ENCODE data around the gene ACOT11.
"Not testable (repeated sequence)": the region's sequence is repeated elsewhere in the genome, so short reads cannot be mapped to it uniquely, and the experiment has no call there.

ACOT11 gene

DNA sequence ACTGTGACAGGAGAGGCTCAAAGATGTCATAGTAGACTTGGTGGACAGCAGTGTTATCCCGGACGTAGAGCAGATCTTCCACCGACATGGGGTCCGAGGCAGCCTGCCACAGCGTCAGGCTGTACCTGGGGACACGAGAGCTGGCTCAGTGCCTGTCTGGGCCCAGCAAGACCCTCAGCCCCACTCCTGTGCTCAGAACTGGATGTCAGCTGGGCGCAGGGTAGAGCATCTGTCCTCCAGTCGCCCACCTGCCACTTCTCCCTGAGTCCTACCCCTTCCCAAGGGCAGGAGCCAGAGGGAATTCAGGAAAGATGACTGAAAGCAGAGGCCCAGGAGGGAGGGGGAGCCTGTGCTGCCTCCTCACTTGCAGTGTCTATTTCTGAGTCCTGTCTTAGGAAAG, 63.6 kb downstream of the ACOT11 start:
- no peak for DNase-seq

GRCh38 chr1:54614024-54614423, 66.0 kb downstream of the ACOT11 start:
- no peak for DNase-seq

DNA sequence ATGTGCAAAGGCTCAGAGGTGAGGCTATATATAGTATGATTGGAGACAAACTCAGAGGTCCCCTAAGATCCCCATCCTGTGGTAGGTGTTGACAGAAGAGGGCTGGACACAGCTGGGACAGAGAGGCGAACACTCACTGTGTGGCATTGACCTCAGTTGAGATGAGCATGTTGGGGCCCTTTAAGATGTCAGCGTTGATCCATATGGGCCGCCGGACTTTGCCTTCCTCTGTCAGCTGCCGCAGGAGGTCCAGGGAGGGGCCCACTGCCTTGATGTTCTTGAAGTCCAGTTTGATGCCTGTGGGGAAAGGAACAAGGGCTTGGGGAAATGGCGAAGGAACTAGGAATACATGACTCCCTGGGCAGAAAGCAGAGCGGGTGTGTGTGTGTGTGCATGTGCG, 66.5 kb downstream of the ACOT11 start:
- no peak for DNase-seq

- DNase-seq = no peak
Measured at GRCh38 chr1:54615531-54616279, 67.7 kb downstream of the ACOT11 start.

DNA sequence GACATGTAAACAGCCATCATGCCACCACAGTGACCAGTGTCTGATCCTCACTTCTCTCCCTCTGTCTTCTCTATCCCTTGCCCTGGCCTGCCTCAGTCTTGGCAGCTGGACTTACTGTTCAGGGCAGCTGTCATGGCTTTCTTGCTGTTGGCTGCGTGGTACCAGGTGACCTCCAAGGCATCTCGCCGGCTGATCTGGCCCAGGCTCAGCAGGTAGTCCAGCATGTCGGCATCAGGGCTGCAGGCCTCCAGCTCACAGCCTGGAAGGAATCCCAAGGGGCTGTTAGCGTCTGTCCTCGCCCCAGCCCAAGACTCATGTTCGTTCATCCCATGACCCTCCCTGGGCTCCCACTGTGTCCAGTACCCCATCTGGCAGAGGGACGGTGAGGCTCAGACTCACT, 71.7 kb downstream of the ACOT11 start:
- no peak for DNase-seq

- no peak for DNase-seq
Measured at GRCh38 chr1:54623216-54624007, 75.4 kb downstream of the ACOT11 start, which contains the start of gene FAM151A. FAM151A (minus strand) TSS chr1:54623525; CDS start chr1:54623395, 130 bp downstream.

DNA sequence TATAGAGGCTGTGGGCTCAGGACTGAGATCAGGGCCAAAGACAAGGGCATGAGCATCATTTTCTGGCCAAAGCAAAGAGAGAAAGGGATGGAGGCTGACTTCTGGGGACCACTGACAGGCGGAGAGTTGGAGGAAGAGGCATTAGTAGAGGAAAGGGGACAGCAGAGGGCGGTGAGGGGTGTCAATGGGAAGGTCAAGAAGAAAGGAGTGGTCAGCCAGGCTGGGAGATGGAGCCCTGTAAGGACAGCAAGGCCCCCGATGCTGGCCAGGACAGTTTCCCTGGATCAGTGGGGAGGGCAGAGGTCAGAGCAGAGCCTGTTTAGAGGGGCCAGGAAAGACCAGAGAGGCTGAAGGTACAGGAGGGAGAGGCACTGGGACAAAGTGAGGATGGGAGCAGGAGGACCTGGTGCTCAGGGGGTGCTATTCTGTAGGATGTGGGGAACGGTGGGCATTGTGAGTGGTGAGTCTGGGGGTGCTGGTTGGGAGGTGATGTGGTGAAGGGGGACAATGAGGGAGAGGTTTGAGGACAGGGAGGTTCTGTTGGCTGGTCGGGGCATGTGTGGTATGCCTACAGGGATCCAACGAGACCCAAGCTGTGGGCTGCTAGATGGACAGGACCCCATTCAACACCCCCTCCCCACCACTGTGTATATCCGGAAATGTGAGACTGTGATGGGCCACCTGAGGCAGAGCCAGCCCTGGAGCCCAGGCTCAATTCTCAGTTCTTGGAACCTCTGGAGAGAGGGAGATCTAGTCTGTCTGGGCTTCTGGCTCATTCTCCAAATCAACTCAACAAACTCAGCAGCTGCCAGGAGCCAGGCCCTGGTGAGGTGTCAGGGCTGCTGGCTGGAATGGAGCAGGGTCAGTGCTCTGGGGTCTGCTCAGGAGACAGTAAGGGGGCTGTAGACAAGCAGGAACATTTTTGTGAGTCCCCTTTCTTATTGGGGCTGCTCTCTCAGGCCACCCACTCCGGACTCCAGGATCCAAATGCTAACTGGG, 76.7 kb downstream of the ACOT11 start:
- DNase-seq = no peak

DNA sequence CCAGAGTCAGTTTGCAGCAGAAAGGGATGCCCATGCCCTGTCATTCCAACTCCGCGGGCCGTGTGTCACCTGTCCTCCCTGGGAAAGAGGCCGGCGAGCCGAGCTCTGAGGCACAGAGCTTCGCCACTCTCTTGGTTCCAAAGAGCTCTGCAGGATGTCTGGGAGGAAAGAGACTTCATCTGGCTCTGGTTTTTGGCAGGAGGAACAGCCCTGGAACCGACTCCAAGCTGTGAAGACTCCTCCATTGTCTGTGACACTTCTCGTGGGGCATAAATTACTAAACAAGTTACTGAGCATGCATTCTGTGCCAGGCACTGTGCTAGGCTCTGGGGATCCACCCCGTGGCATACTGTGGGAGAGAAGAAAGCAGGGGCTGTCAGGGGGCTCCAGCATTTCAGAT, 79.2 kb downstream of the ACOT11 start:
- no peak for DNase-seq

DNA sequence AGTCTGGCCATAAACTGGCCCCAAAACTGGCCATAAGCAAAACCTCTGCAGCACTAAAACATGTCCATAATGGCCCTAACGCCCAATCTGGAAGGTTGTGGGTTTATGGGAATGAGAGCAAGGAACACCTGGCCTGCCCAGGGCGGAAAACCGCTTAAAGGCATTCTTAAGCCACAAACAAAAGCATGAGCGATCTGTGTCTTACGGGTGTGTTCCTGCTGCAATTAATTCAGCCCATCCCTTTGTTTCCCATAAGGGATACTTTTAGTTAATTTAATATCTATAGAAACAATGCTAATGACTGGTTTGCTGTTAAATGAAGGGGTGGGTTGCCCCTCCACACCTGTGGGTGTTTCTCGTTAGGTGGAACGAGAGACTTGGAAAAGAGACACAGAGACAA, 87.8 kb downstream of the ACOT11 start:
- not testable (repeated sequence) for DNase-seq

GRCh38 chr1:54636461-54637446, 88.7 kb downstream of the ACOT11 start:
- DNase-seq = not testable (repeated sequence)

- no peak for DNase-seq
Measured at GRCh38 chr1:54640361-54640760, 92.3 kb downstream of the ACOT11 start.

- DNase-seq = no peak
Measured at GRCh38 chr1:54640863-54641836, 93.1 kb downstream of the ACOT11 start, which contains the start of gene MROH7. MROH7 (plus strand) TSS chr1:54641786; CDS start chr1:54652927, 11,141 bp downstream.

- DNase-seq = no peak
Measured at GRCh38 chr1:54643736-54644135, 95.7 kb downstream of the ACOT11 start.

DNA sequence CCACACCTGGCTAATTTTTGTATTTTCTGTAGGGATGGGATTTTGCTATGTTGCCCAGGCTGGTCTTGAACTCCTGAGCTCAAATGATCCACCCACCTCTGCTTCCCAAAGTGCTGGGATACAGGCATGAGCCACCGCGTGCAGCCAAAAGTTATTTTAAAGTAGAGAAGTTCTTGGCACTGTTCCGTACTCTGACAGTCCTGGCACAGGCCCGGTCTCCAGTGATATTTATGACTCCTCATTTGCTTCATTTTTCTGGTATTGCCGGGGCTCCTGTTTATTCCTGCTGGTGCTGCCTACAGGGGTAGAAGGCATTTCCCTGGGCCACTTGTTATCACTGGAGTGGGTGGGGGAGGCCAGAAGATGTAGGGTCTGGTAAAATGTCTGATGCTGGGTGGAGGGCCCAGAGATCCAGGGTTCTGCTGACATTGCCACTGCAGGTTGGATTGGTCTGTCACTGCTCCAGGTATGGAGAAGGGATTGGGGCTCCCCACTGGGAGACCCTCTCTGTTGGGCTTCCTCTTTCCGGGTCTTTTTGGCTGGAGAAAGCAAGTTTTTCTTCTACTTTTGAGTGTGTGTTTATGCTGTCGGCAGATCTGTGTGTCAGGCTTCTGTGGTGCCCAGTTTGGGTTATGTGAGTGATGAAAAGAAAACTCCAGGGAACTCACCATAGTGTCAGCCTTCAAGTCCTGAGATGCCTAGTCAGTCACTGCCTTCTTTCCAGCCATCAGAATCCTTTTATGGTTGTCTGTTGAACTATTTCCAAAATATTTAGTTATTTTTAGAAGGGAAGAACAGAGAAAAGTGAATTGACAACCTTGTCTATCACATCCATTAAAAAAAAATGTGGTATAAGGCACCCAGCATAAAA, 98.0 kb downstream of the ACOT11 start:
- no peak for DNase-seq

DNA sequence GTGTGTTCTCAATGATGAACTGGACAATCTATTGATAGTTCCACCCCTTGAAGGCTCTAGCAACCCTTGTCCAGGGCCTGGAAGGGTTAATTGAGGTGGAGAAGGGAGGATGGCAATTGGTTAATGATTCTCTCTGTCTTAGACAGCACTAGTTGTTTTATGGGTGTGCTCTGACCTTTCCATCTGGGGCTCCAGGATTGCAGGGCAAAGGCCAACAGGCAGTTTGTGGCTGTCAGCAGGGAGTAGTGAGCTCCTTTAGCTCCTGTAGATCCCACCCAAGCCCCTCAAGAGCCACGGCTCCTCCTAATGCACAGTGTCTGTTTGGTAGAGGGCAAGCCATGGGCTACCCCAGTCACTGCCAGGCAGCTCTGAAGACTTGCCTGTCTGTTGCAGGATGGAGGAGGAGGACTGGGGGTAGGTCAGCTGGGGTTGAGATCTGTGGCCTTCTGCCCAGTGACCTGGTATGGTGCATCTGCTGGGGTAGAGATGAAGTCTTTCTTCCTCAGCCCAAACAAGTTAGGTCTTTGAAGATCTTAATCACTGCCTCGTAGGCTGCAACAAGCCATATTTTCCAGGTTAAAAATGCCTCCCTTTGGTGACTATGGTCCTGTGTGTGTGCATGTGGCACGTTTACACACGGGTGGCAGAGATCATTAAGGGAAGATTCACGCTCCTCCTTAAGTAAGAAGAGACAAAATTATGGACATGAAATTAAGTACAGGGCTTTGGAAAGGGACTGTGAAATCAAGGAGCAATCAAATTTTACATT, 101.3 kb downstream of the ACOT11 start:
- DNase-seq = no peak

- no peak for DNase-seq
Measured at GRCh38 chr1:54649921-54650320, 101.9 kb downstream of the ACOT11 start.

GRCh38 chr1:54650417-54650816, 102.4 kb downstream of the ACOT11 start:
- DNase-seq = no peak

GRCh38 chr1:54651608-54652007, 103.6 kb downstream of the ACOT11 start:
- no peak for DNase-seq

Data from activated naive CD4-positive, alpha-beta T cell treated with anti-CD3 and anti-CD28 coated beads, Interleukin-2, amount 50 U/mL, for 16 hours (primary cell).